ENCODE data around the gene LIMS2. TPM values are rescaled to one million over a fixed set of nuclear protein-coding genes. Genes with fewer than 3 reads are reported as not detected.

The LIMS2 gene
- total and polyA plus RNA-seq, 12 donors, result 148 to 687 (median 160) TPM

DNA sequence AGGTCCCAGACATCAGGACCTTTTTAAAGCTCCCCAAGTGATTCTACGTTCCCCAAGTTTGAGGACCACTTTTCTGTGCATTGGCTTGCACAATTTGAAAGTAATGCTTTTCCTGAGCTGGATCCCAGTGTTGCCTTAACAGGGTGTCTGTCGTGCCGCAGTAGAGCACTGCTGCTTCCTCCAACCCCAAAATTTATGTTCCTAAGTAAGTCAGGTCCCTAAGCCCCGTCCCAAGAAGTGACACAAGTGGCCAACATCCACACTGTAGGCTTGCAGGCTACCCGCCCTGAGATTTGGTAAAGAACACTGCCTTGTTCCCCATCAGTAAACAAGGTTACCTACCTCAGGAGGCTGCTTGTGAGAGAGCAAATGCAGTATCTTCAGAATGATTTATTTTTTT, 28.0 kb upstream of the LIMS2 start:
- peaks cover 2 to 54% (median 43%) of the 10 kb centered on the region in 9 donors for H3K4me1 ChIP-seq
- intact Hi-C loops (cut with DNase I), result loop anchor here in 6 of 10 donors (5.0 to 10.0 kb wide), 5 partner anchors 102 to 178 kb away; partner anchors contain the start of genes IWS1 (in 4 of the 6) and WDR33 (in 2 of the 6)
- H3K4me3 ChIP-seq, result peak overlapping the region in 3 of 10 donors; percentile 53 to 74 (median 62)
- no peak for DNase-seq
- H3K9me3 ChIP-seq, result no peaks in the 10 kb centered on the region
- ATAC-seq, result no peak
- TF ChIP-seq, protein P1, sequence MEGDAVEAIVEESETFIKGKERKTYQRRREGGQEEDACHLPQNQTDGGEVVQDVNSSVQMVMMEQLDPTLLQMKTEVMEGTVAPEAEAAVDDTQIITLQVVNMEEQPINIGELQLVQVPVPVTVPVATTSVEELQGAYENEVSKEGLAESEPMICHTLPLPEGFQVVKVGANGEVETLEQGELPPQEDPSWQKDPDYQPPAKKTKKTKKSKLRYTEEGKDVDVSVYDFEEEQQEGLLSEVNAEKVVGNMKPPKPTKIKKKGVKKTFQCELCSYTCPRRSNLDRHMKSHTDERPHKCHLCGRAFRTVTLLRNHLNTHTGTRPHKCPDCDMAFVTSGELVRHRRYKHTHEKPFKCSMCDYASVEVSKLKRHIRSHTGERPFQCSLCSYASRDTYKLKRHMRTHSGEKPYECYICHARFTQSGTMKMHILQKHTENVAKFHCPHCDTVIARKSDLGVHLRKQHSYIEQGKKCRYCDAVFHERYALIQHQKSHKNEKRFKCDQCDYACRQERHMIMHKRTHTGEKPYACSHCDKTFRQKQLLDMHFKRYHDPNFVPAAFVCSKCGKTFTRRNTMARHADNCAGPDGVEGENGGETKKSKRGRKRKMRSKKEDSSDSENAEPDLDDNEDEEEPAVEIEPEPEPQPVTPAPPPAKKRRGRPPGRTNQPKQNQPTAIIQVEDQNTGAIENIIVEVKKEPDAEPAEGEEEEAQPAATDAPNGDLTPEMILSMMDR (IDR thresholded peaks at IDR 0.05), result no peak
- H3K36me3 ChIP-seq, result peaks cover 0 to 53% (median 17%) of the 10 kb centered on the region in 9 donors
- WGBS, 2 donors, result 93 to 94% methylated on average over 5 of the region's 5 CpGs
- H3K27me3 ChIP-seq, result no peaks in the 10 kb centered on the region
- H3K27ac ChIP-seq, result no peak overlapping the region

DNA sequence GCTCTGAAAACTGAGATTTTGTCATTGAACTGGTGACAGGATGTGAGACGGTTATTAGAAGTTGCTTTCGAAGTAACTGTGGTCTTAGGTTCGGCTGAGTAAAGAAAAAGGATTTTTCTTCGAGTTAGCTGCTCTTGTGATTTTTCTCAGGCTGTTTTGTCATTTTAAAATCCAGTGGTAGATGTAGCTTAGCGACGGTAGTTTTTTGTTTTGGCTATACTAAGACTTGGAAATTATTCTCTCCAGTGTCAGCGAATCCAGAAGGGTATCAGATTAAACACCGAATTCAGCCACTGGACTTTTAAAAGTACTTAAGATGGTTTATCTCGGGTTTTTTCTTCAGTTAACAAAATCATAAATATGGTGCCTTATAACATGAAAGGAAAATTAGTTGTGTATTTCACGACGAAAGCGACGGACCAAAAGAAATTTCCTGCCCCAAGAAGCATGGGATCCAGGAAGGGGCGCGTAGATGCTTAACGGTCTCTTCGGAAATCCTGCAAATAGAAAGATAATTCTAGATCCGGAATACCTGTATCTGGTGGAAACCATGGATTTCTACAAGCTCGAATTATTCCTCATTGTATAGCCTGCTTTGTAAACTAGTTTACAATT, 27.2 kb upstream of the LIMS2 start:
- DNase-seq (no peak), ATAC-seq (no peak)
- Histone ChIP-seq H3K4me1 (peaks cover 2 to 52% (median 43%) of the 10 kb centered on the region in 9 donors), H3K36me3 (peaks cover 0 to 45% (median 11%) of the 10 kb centered on the region in 9 donors), H3K27me3 (no peaks in the 10 kb centered on the region), H3K9me3 (no peaks in the 10 kb centered on the region), H3K27ac (peak overlapping the region; percentile 78 to 100 (median 95)), H3K4me3 (peak overlapping the region in 9 of 10 donors; percentile 53 to 89 (median 62))
- intact Hi-C loops (cut with DNase I), result loop anchor here in 6 of 10 donors (5.0 to 10.0 kb wide), 5 partner anchors 102 to 178 kb away; partner anchors contain the start of genes IWS1 (in 4 of the 6) and WDR33 (in 2 of the 6)
- TF ChIP-seq, protein P1 (IDR thresholded peaks at IDR 0.05), result no peak
- 41 to 42% methylated on average over 19 of the region's 19 CpGs for WGBS, 2 donors

DNA sequence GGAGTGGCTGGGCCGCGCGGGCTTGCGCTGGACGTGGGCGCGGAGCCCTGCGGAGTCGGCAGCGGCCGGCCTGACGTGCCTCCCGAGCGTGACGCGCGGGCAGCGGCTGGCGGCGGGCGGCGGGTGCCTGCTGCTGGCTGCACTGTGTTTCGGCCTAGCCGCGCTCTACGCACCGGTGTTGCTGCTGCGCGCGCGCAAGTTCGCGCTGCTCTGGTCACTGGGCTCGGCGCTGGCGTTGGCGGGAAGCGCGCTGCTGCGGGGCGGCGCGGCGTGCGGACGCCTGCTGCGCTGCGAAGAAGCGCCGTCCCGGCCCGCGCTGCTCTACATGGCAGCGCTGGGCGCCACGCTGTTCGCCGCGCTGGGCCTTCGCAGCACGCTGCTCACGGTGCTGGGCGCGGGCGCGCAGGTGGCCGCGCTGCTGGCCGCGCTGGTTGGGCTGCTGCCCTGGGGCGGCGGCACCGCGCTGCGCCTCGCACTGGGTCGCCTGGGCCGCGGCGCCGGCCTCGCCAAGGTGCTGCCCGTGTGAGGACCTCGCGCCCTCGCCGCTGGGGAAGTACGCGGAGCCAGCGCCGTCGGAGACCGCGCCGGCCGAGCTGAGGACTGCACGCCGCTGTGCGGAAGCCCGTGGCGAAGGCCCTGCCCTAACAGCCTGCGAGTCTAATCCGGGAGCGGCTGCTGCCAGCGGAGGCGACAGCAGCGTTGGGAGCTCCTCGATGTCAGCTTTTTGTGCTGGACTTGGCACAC, 26.5 kb upstream of the LIMS2 start:
- Histone ChIP-seq H3K27me3 (no peaks in the 10 kb centered on the region), H3K4me1 (peaks cover 2 to 52% (median 43%) of the 10 kb centered on the region in 9 donors), H3K36me3 (peaks cover 0 to 38% (median 11%) of the 10 kb centered on the region in 9 donors), H3K4me3 (peak overlapping the region; percentile 33 to 89 (median 61)), H3K27ac (peak overlapping the region; percentile 78 to 100 (median 95)), H3K9me3 (no peaks in the 10 kb centered on the region)
- DNase-seq (peak; percentile 62 to 80), ATAC-seq (peak; percentile 57 to 79 (median 64))
- intact Hi-C loops (cut with DNase I), result loop anchor here in 6 of 10 donors (2.0 to 10.0 kb wide), 7 partner anchors 103 to 177 kb away; partner anchors contain the start of genes IWS1 (in 5 of the 6) and WDR33 (in 3 of the 6)
- TF ChIP-seq, protein P1 (IDR thresholded peaks at IDR 0.05), result peak in 5 of 9 donors; percentile 25 to 47 (median 39)
- 0% methylated on average over 106 to 108 of the region's 108 CpGs for WGBS, 2 donors

DNA sequence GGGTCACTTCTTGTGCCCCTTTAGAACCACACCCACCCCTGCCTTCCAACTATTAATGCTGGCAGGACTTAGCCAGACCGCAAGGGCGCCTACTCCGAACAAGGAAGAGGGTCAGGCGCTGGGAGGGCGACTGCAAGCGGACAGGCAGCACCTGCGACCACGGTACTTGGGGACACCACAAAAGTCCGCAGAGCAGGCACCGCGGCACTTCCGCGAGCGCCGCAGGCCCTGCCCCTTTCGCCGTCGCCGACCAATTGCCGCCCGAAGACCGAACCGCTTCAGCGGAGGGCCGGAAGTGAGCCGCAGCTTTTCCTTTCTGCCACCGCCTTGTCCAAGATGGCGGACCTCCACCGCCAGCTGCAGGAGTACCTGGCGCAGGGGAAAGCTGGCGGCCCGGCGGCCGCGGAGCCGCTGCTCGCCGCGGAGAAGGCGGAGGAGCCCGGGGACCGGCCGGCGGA, 25.9 kb upstream of the LIMS2 start, which contains the start of gene SFT2D3:
SFT2D3 (plus strand) TSS at position 305 of the 458 bp plus-strand sequence; CDS start at position 337, 32 bp downstream.
- H3K27me3 ChIP-seq, result no peaks in the 10 kb centered on the region
- peak; percentile 87 to 97 (median 94) for ATAC-seq
- 0 to 1% methylated on average over 44 of the region's 44 CpGs for whole genome bisulfite sequencing, 2 donors
- peaks cover 0 to 32% (median 9%) of the 10 kb centered on the region in 9 donors for H3K36me3 ChIP-seq
- H3K4me1 ChIP-seq, result peaks cover 2 to 50% (median 43%) of the 10 kb centered on the region in 9 donors
- peak within 1 kb of the TSS; percentile 78 to 100 (median 95) for H3K27ac ChIP-seq
- DNase-seq, result peak; percentile 93
- intact Hi-C loops (cut with DNase I), result loop anchor here in 6 of 10 donors (2.0 to 10.0 kb wide), 7 partner anchors 104 to 176 kb away; partner anchors contain the start of genes IWS1 (in 5 of the 6) and WDR33 (in 3 of the 6)
- H3K4me3 ChIP-seq, result peak within 1 kb of the TSS; percentile 33 to 89 (median 61)
- no peaks in the 10 kb centered on the region for H3K9me3 ChIP-seq
- TF ChIP-seq, protein P1 (IDR thresholded peaks at IDR 0.05), result no peak

All from heart right ventricle (tissue), 16 donors.